ENCODE data around the gene MGLL. TPM values are rescaled to one million over a fixed set of nuclear protein-coding genes. Genes with fewer than 3 reads are reported as not detected.

Gene MGLL
- total RNA-seq, 1 experiment from 2014 or later: 0.94 TPM

- TF ChIP-seq ZNF512 (CRISPR knock-in tag; IDR thresholded peaks at IDR 0.05; ENCODE audit: borderline replicate concordance) (no peak), ZNF671 (CRISPR knock-in tag; IDR thresholded peaks at IDR 0.05) (no peak), ERG (CRISPR knock-in tag; IDR thresholded peaks at IDR 0.05) (no peak), FOXJ3 (CRISPR knock-in tag; IDR thresholded peaks at IDR 0.05; ENCODE audit: borderline replicate concordance) (no peak)
Observed at GRCh38 chr3:127710155-127710941, 112.0 kb downstream of the MGLL start (continued).

GRCh38 chr3:127709320-127710060, 112.8 kb downstream of the MGLL start:
- TF ChIP-seq ESRRA (CRISPR knock-in tag; IDR thresholded peaks at IDR 0.05; ENCODE audit: borderline replicate concordance) (no peak), IRF1 (CRISPR knock-in tag; IDR thresholded peaks at IDR 0.05) (no peak), ZNF219 (CRISPR knock-in tag; IDR thresholded peaks at IDR 0.05; ENCODE audit: borderline replicate concordance) (no peak), CREM (CRISPR knock-in tag; IDR thresholded peaks at IDR 0.05) (no peak), SMAD4 (CRISPR knock-in tag; IDR thresholded peaks at IDR 0.05) (no peak), ZNF281 (CRISPR knock-in tag; IDR thresholded peaks at IDR 0.05) (no peak), MYBL2 (CRISPR knock-in tag; IDR thresholded peaks at IDR 0.05) (no peak), ELF4 (CRISPR knock-in tag; IDR thresholded peaks at IDR 0.05; ENCODE audit: low read depth) (no peak), ZNF671 (CRISPR knock-in tag; IDR thresholded peaks at IDR 0.05) (no peak), TCF7 (CRISPR knock-in tag; IDR thresholded peaks at IDR 0.05; ENCODE audit: low read depth) (no peak), ZNF425 (CRISPR knock-in tag; conservative IDR thresholded peaks at IDR 0.05) (no peak), ZNF423 (CRISPR knock-in tag; IDR thresholded peaks at IDR 0.05) (no peak), CBFB (CRISPR knock-in tag; IDR thresholded peaks at IDR 0.05; ENCODE audit: low read depth) (no peak), ZNF232 (CRISPR knock-in tag; IDR thresholded peaks at IDR 0.05) (no peak), NFATC4 (CRISPR knock-in tag; IDR thresholded peaks at IDR 0.05) (no peak), KAT7 (CRISPR knock-in tag; IDR thresholded peaks at IDR 0.05; ENCODE audit: borderline replicate concordance) (no peak)
- POLR2A ChIA-PET: no interaction called here
- no peak for ATAC-seq
- Mint-ChIP-seq H3K27me3 (ENCODE audit: low read depth) (no peaks in the 10 kb centered on the region), H3K4me3 (no peak overlapping the region), H3K36me3 (no peaks in the 10 kb centered on the region), H3K27ac (no peak overlapping the region), H3K4me1 (peaks cover 34% of the 10 kb centered on the region), H3K9me3 (peaks cover 5% of the 10 kb centered on the region)
- CTCF ChIA-PET: interaction anchor here (1.9 kb wide), 1 partner anchor 13 kb away, joined by 10 read pairs; no protein-coding TSS in a partner anchor
- DNase-seq (ENCODE audit: low spot score): no peak
